ENCODE measurements around the gene IL17C. TPM values are rescaled to one million over a fixed set of nuclear protein-coding genes. Genes with fewer than 3 reads are reported as not detected.

The IL17C gene
- total and polyA plus RNA-seq, 9 of the 15 experiments (the other 6 are each of a cell fraction or from before 2014, with no cell fraction given): not detected

- TF ChIP-seq, protein P1, sequence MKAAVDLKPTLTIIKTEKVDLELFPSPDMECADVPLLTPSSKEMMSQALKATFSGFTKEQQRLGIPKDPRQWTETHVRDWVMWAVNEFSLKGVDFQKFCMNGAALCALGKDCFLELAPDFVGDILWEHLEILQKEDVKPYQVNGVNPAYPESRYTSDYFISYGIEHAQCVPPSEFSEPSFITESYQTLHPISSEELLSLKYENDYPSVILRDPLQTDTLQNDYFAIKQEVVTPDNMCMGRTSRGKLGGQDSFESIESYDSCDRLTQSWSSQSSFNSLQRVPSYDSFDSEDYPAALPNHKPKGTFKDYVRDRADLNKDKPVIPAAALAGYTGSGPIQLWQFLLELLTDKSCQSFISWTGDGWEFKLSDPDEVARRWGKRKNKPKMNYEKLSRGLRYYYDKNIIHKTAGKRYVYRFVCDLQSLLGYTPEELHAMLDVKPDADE (conservative IDR thresholded peaks at IDR 0.05; ENCODE audit: control insufficient read depth, low read depth, low read length): 0 out of 2 replicates have a peak, but pooled peaks have one; percentile 29
- TF ChIP-seq XRCC5 (IDR thresholded peaks at IDR 0.05; ENCODE audit: low read depth, low read length) (peak; percentile 71; the same call in 1 of the 2 replicates), EP300 (IDR thresholded peaks at IDR 0.05; ENCODE audit: low read length) (peak; percentile 87; the same call in 1 of the 2 replicates), POU5F1 (IDR thresholded peaks at IDR 0.05; ENCODE audit: borderline replicate concordance, low read depth, low read length, partially characterized antibody) (no peak), HNRNPL (IDR thresholded peaks at IDR 0.05; ENCODE audit: low read depth, low read length) (peak; percentile 78; the same call in 1 of the 2 replicates), DEAF1 (CRISPR knock-in tag; IDR thresholded peaks at IDR 0.05) (no peak), ARNT (IDR thresholded peaks at IDR 0.05) (peak; percentile 33 to 90; a peak in 2 of 4 replicates), ETV5 (CRISPR knock-in tag; IDR thresholded peaks at IDR 0.05; ENCODE audit: low read depth) (peak; percentile 47; the same call in 1 of the 2 replicates), JUND (IDR thresholded peaks at IDR 0.05; ENCODE audit: borderline replicate concordance, low read depth, low read length) (peak; percentile 96), JUND (tag; IDR thresholded peaks at IDR 0.05; ENCODE audit: borderline replicate concordance, low read depth, low read length) (peak; percentile 85; the same call in 1 of the 3 replicates), U2AF2 (optimal IDR thresholded peaks at IDR 0.05; ENCODE audit: low read depth, low read length) (no peak), TFAP4 (CRISPR knock-in tag; IDR thresholded peaks at IDR 0.05; ENCODE audit: borderline replicate concordance) (peak; percentile 92), EWSR1 (IDR thresholded peaks at IDR 0.05; ENCODE audit: borderline replicate concordance, low read depth, partially characterized antibody) (no peak), MBD2 (IDR thresholded peaks at IDR 0.05; ENCODE audit: borderline replicate concordance, low read depth) (peak; percentile 85), SNAPC5 (CRISPR knock-in tag; IDR thresholded peaks at IDR 0.05) (no peak), RBM15 (IDR thresholded peaks at IDR 0.05; ENCODE audit: insufficient read depth, low read length) (no peak), NFYB (IDR thresholded peaks at IDR 0.05; ENCODE audit: extremely low read depth, insufficient read length) (no peak), MAZ (CRISPR knock-in tag; conservative IDR thresholded peaks at IDR 0.05 in 1 of 2, IDR thresholded peaks at IDR 0.05 in 1 of 2) (peak; percentile 63 to 77; a peak in 2 of 4 replicates)
- TF ChIP-seq, protein P2, sequence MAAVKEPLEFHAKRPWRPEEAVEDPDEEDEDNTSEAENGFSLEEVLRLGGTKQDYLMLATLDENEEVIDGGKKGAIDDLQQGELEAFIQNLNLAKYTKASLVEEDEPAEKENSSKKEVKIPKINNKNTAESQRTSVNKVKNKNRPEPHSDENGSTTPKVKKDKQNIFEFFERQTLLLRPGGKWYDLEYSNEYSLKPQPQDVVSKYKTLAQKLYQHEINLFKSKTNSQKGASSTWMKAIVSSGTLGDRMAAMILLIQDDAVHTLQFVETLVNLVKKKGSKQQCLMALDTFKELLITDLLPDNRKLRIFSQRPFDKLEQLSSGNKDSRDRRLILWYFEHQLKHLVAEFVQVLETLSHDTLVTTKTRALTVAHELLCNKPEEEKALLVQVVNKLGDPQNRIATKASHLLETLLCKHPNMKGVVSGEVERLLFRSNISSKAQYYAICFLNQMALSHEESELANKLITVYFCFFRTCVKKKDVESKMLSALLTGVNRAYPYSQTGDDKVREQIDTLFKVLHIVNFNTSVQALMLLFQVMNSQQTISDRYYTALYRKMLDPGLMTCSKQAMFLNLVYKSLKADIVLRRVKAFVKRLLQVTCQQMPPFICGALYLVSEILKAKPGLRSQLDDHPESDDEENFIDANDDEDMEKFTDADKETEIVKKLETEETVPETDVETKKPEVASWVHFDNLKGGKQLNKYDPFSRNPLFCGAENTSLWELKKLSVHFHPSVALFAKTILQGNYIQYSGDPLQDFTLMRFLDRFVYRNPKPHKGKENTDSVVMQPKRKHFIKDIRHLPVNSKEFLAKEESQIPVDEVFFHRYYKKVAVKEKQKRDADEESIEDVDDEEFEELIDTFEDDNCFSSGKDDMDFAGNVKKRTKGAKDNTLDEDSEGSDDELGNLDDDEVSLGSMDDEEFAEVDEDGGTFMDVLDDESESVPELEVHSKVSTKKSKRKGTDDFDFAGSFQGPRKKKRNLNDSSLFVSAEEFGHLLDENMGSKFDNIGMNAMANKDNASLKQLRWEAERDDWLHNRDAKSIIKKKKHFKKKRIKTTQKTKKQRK (IDR thresholded peaks at IDR 0.05; ENCODE audit: borderline replicate concordance, low read depth, low read length): 0 out of 2 replicates have a peak, but pooled peaks have one; percentile 13
These were observed 49.8 kb downstream of the IL17C start (continued) for GRCh38 chr16:88688013-88688778.

Data from K562 (cell line).